ENCODE data around the gene TERB2.
"Not testable (repeated sequence)": the region's sequence is repeated elsewhere in the genome, so short reads cannot be mapped to it uniquely, and the experiment has no call there.

TERB2 gene

GRCh38 chr15:44999105-44999504, 42.6 kb downstream of the TERB2 start:
- Mint-ChIP-seq H3K4me1 (peaks cover 12% of the 10 kb centered on the region), H3K27me3 (ENCODE audit: low read depth, poor library complexity) (peaks cover 27% of the 10 kb centered on the region), H3K27ac (no peak overlapping the region), H3K9me3 (peaks cover 9% of the 10 kb centered on the region), H3K4me3 (no peak overlapping the region), H3K36me3 (ENCODE audit: low read depth) (no peaks in the 10 kb centered on the region)
- no peak for TF ChIP-seq CTCF (IDR thresholded peaks at IDR 0.05)
- DNase-seq: no peak

- not testable (repeated sequence) for DNase-seq; H3K27ac Mint-ChIP-seq; H3K4me3 Mint-ChIP-seq; H3K36me3 Mint-ChIP-seq (ENCODE audit: low read depth)
- H3K9me3 Mint-ChIP-seq: peaks cover 14% of the 10 kb centered on the region
- H3K4me1 Mint-ChIP-seq: peaks cover 12% of the 10 kb centered on the region
- peaks cover 18% of the 10 kb centered on the region for H3K27me3 Mint-ChIP-seq (ENCODE audit: low read depth, poor library complexity)
These were observed 44.7 kb downstream of the TERB2 start for GRCh38 chr15:45001180-45001579.

GRCh38 chr15:45003731-45004410, 47.4 kb downstream of the TERB2 start:
- not testable (repeated sequence) for DNase-seq; H3K4me3 Mint-ChIP-seq; H3K36me3 Mint-ChIP-seq (ENCODE audit: low read depth); H3K27ac Mint-ChIP-seq
- H3K4me1 Mint-ChIP-seq: peaks cover 12% of the 10 kb centered on the region
- H3K27me3 Mint-ChIP-seq (ENCODE audit: low read depth, poor library complexity): peaks cover 18% of the 10 kb centered on the region
- peaks cover 38% of the 10 kb centered on the region for H3K9me3 Mint-ChIP-seq

GRCh38 chr15:45004590-45005175, 48.2 kb downstream of the TERB2 start:
- H3K27ac Mint-ChIP-seq; DNase-seq; H3K4me3 Mint-ChIP-seq; H3K36me3 Mint-ChIP-seq (ENCODE audit: low read depth): not testable (repeated sequence)
- peaks cover 18% of the 10 kb centered on the region for H3K27me3 Mint-ChIP-seq (ENCODE audit: low read depth, poor library complexity)
- H3K9me3 Mint-ChIP-seq: peaks cover 44% of the 10 kb centered on the region
- peaks cover 12% of the 10 kb centered on the region for H3K4me1 Mint-ChIP-seq

GRCh38 chr15:45009046-45009445, 52.6 kb downstream of the TERB2 start:
- Mint-ChIP-seq H3K27me3 (ENCODE audit: low read depth, poor library complexity) (peaks cover 9% of the 10 kb centered on the region), H3K4me3 (no peak overlapping the region), H3K27ac (no peak overlapping the region), H3K9me3 (peaks cover 45% of the 10 kb centered on the region), H3K36me3 (ENCODE audit: low read depth) (peaks cover 4% of the 10 kb centered on the region), H3K4me1 (peaks cover 12% of the 10 kb centered on the region)
- DNase-seq: no peak
- no peak for TF ChIP-seq CTCF (IDR thresholded peaks at IDR 0.05)

- not testable (repeated sequence) for H3K4me3 Mint-ChIP-seq; DNase-seq; H3K27ac Mint-ChIP-seq; H3K36me3 Mint-ChIP-seq (ENCODE audit: low read depth)
- Mint-ChIP-seq H3K4me1 (peaks cover 12% of the 10 kb centered on the region), H3K9me3 (peaks cover 44% of the 10 kb centered on the region), H3K27me3 (ENCODE audit: low read depth, poor library complexity) (peaks cover 35% of the 10 kb centered on the region)
These were observed 58.6 kb downstream of the TERB2 start for GRCh38 chr15:45015114-45015513.

GRCh38 chr15:45020222-45020900, 63.9 kb downstream of the TERB2 start:
- peaks cover 39% of the 10 kb centered on the region for H3K27me3 Mint-ChIP-seq (ENCODE audit: low read depth, poor library complexity)
- peaks cover 16% of the 10 kb centered on the region for H3K4me1 Mint-ChIP-seq
- not testable (repeated sequence) for H3K4me3 Mint-ChIP-seq; H3K27ac Mint-ChIP-seq; DNase-seq; H3K36me3 Mint-ChIP-seq (ENCODE audit: low read depth)
- peaks cover 46% of the 10 kb centered on the region for H3K9me3 Mint-ChIP-seq

- H3K27ac Mint-ChIP-seq; H3K36me3 Mint-ChIP-seq (ENCODE audit: low read depth); DNase-seq; H3K4me3 Mint-ChIP-seq: not testable (repeated sequence)
- peaks cover 45% of the 10 kb centered on the region for H3K9me3 Mint-ChIP-seq
- peaks cover 39% of the 10 kb centered on the region for H3K27me3 Mint-ChIP-seq (ENCODE audit: low read depth, poor library complexity)
- H3K4me1 Mint-ChIP-seq: peaks cover 21% of the 10 kb centered on the region
These were observed 64.4 kb downstream of the TERB2 start for GRCh38 chr15:45020901-45021259.

All from nephron progenitor cell (in vitro differentiated cells).